Ovary (tissue), 9 donors: Measurements from ENCODE around the gene DNAJB8. TPM values are rescaled to one million over a fixed set of nuclear protein-coding genes. Genes with fewer than 3 reads are reported as not detected.
A peak's percentile ranks its signal among the peaks of the same experiment; 100 is the strongest.

Source experiments
- DNase-seq, 5 donors: peaks; one replicate each; pipeline ENCODE4 v3.0.0-alpha.2; 2019 to 2020
- H3K27ac ChIP-seq, 2 donors: fragments of 200-600 bp; one replicate each; pipeline versions ENCODE4 v1.5.1 to v1.8.0; 2019 to 2022
- H3K27me3 ChIP-seq: fragments of 200-600 bp; one replicate; pipeline ENCODE4 v1.8.0; 2022
- H3K36me3 ChIP-seq: fragments of 200-600 bp; sonication (generic); one replicate; pipeline ENCODE4 v1.5.1; 2019
- H3K4me1 ChIP-seq: one replicate; pipeline ENCODE4 v1.8.1; 2013; ENCODE audit warnings: mild to moderate bottlenecking, moderate library complexity; ENCODE audit not compliant: insufficient read depth
- H3K4me3 ChIP-seq: fragments of 200-600 bp; sonication (generic); one replicate; pipeline ENCODE4 v1.5.1; 2017
- H3K9me3 ChIP-seq, 2 donors: fragments of 200-600 bp in 1 of 2; sonication (generic) in 1 of 2; one replicate each; pipeline versions ENCODE4 v1.5.1 to v1.8.1; 2013 to 2019; ENCODE audit warnings: mild to moderate bottlenecking in 1 of 2, moderate library complexity in 1 of 2
- CTCF ChIP-seq, 3 donors: fragments of 450-650 bp in 2 of 3; fragments of 200-600 bp in 1 of 3; IDR thresholded peaks; one replicate each; pipeline versions ENCODE4 v1.5.1 to v1.8.0; 2016 to 2022; ENCODE audit warnings: antibody characterized with exemption in 3 of 3, mild to moderate bottlenecking in 1 of 3
- EP300 ChIP-seq: sonication (generic); formaldehyde crosslinking; IDR thresholded peaks from one replicate; pipeline ENCODE4 v1.6.1; 2017; ENCODE audit warnings: antibody characterized with exemption
- POLR2A ChIP-seq: fragments of 450-650 bp; IDR thresholded peaks from one replicate; pipeline ENCODE4 v1.6.1; 2017; ENCODE audit warnings: antibody characterized with exemption, mild to moderate bottlenecking, moderate library complexity
- WGBS, 3 donors: extraction: QIAGEN DNeasy Blood & Tissue Kit in 1 of 3; methylation state at CpG; one replicate each; pipeline versions ENCODE4 v1.1.5 to v1.1.7; 2013 to 2017; 5-methylcytosine and 5-hydroxymethylcytosine counted together
- intact Hi-C, 4 donors: fragments of 100-400 bp; cut with DNase I; formaldehyde crosslinking; loops; one replicate each; pipeline versions ENCODE4 v1.11.0 to v1.15.1; 2022 to 2023
- polyA plus RNA-seq, 2 donors: library from polyadenylated mRNA; stranded (reverse); fragments of 200-250 nt in 1 of 2; fragments of 350-450 nt in 1 of 2; fragmentation: Illumina TruSeq in 1 of 2; extraction: RNeasy Lipid Tissue Mini Kit (QIAGEN cat#74804) in 1 of 2; gene quantifications; one replicate each; pipeline ENCODE4 v1.2.3, GENCODE V29; 2013 to 2014
- total RNA-seq, 7 donors: library from RNA; depleted of rRNA in 2 of 7; stranded (reverse); fragments of >200 nt in 2 of 7; fragmentation: NEBNext Ultra II Directional in 3 of 7; extraction: Animal tissue kit (Norgen Biotek cat#: 25700) in 3 of 7; gene quantifications; one replicate each; pipeline versions ENCODE4 v1.1.0 to v1.2.4, GENCODE V29; 2016 to 2023
- donor health status: DM: no; HTN: no; CAD: no; lungs with moderate emphysema.
- donor health status: DM: no; HTN: no; CAD: no.
- donor health status: Bipolar disorder and iron deficiency.
- donor health status: DM: yes; HTN: yes; CAD: no.
- donor health status: DM: no; HTN: no; CAD: no.
- donor health status: DM: yes; HTN: yes; CAD: no.

The DNAJB8 gene
- total and polyA plus RNA-seq, 9 donors, result not detected

- Histone ChIP-seq H3K36me3 (no peaks in the 10 kb centered on the region), H3K4me1 (peaks cover 19% of the 10 kb centered on the region), H3K9me3 (no peaks in the 10 kb centered on the region), H3K27me3 (peaks cover 10% of the 10 kb centered on the region), H3K4me3 (peak overlapping the region; percentile 58), H3K27ac (no peak overlapping the region)
- DNase-seq, result no peak
- intact Hi-C loops, result loop anchor here in 1 of 4 donors (5.0 kb wide), 1 partner anchor 60 kb away; no protein-coding TSS in a partner anchor
- 2 to 8% (median 4%) methylated on average over 62 to 75 of the region's 75 CpGs for WGBS, 3 donors
- TF ChIP-seq EP300, result no peak
- TF ChIP-seq CTCF (IDR thresholded peaks at IDR 0.05), result no peak
- no peak for TF ChIP-seq POLR2A
These were observed 20.2 kb upstream of the DNAJB8 start for GRCh38 chr3:128486681-128487537.

- Histone ChIP-seq H3K4me1 (peaks cover 19% of the 10 kb centered on the region), H3K27ac (no peak overlapping the region), H3K27me3 (peaks cover 6% of the 10 kb centered on the region), H3K9me3 (no peaks in the 10 kb centered on the region), H3K36me3 (no peaks in the 10 kb centered on the region), H3K4me3 (peak overlapping the region; percentile 58)
- DNase-seq, result no peak
- TF ChIP-seq CTCF (IDR thresholded peaks at IDR 0.05), result no peak
- TF ChIP-seq EP300, result no peak
- TF ChIP-seq POLR2A, result no peak
- 24 to 58% (median 39%) methylated on average over 14 of the region's 14 CpGs for WGBS, 3 donors
- intact Hi-C loops, result loop anchor here in 1 of 4 donors (5.0 kb wide), 1 partner anchor 59 kb away; no protein-coding TSS in a partner anchor
These were observed 19.5 kb upstream of the DNAJB8 start for GRCh38 chr3:128486205-128486628.

- intact Hi-C loops, result loop anchor here in 1 of 4 donors (5.0 kb wide), 1 partner anchor 58 kb away; no protein-coding TSS in a partner anchor
- peaks cover 3% of the 10 kb centered on the region for H3K27me3 ChIP-seq
- no peak overlapping the region for H3K27ac ChIP-seq
- peaks cover 19% of the 10 kb centered on the region for H3K4me1 ChIP-seq
- H3K4me3 ChIP-seq, result peak overlapping the region; percentile 58
- TF ChIP-seq EP300 (no peak), CTCF (IDR thresholded peaks at IDR 0.05) (no peak), POLR2A (no peak)
- no peaks in the 10 kb centered on the region for H3K9me3 ChIP-seq
- WGBS, 3 donors, result 40 to 65% (median 49%) methylated on average over 29 of the region's 29 CpGs
- no peaks in the 10 kb centered on the region for H3K36me3 ChIP-seq
- no peak for DNase-seq
These were observed 18.9 kb upstream of the DNAJB8 start for GRCh38 chr3:128485282-128486204.
